GM21447 (cell line): ENCODE data around the gene ECM1.

Experiments
- ATAC-seq: cut with Tn5 transposase; IDR thresholded peaks from one replicate; pipeline ENCODE4 v1.9.1; 2021; ENCODE audit not compliant: unreplicated experiment

ECM1 gene

DNA sequence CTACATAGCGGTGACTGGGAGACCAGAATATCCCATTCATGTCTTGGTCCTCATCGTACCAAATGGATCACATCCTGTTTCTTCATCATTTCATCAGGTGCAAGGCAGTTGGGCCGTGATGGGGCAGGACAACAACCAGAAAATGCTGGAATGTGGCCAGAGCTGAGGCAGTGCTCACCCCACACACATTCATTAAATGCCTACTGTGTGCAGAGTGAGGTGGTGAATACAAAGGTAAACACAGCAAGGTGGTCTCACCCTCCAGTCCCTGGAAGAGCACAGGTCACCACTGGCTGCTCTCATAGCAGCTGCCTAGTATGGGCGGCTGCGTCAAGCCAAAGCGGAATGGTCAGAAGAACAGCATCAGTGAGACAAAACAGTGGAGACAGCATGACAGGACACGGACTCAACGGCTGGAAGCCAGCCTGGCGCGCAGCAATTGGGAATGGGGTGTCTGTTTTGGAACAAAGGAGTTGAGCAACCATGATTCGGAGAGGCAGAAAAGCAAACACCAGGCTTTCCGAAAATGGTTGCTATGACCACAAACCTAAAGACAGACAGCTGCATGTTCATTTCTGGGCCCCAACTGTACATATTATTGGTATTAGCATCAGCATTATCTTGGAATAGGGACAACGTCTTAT, 35.7 kb downstream of the ECM1 start:
- ATAC-seq = no peak

DNA sequence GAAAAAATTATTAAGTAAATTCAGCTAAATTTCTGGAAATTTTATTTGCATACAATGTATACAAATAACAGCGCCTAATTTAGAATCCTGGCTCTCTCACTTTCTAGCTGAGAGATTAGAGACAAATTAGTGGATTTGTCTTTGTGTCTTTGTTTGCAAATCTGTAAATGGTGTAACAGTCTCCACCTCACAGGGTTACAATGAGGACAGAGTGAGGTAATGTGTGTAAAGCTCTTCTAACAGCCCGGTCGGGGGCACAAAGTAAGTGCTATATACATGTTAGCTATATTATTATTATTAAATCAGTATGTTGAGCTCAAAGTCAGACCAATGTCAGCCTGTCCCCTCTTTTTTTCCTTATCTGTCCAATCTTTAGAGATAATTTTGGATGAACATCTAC, 36.3 kb downstream of the ECM1 start:
- ATAC-seq = no peak

- no peak for ATAC-seq
These were observed 37.6 kb downstream of the ECM1 start for GRCh38 chr1:150545486-150546032.

- no peak for ATAC-seq
These were observed 38.5 kb downstream of the ECM1 start for GRCh38 chr1:150546294-150546937.

DNA sequence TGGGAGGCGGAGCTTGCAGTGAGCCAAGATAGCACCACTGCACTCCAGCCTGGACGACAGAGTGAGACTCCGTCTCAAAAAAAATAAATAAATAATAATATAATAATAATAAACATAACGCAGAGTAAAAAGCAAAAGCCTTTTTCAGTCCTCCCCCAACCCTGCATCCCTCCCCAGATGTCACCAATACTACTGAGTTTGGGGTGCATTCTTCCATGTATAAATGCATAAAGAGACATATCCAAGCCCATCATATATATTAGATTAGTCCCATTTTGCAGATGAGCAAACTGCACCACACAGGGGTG, 40.4 kb downstream of the ECM1 start:
- ATAC-seq = no peak

GRCh38 chr1:150548632-150549495, 41.0 kb downstream of the ECM1 start, which contains the start of gene ADAMTSL4:
Gene ADAMTSL4, plus strand, starts transcription at chr1:150549408. Its CDS starts 2,881 bp downstream, at chr1:150552289.
- no peak for ATAC-seq

- no peak for ATAC-seq
These were observed 41.8 kb downstream of the ECM1 start for GRCh38 chr1:150549496-150550221.

- ATAC-seq = no peak
These were observed 42.5 kb downstream of the ECM1 start for GRCh38 chr1:150550222-150551050.

- ATAC-seq = no peak
These were observed 43.3 kb downstream of the ECM1 start for GRCh38 chr1:150551051-150551783.

GRCh38 chr1:150551784-150552127, 43.8 kb downstream of the ECM1 start:
- no peak for ATAC-seq

- no peak for ATAC-seq
These were observed 44.4 kb downstream of the ECM1 start for GRCh38 chr1:150552128-150552910.

DNA sequence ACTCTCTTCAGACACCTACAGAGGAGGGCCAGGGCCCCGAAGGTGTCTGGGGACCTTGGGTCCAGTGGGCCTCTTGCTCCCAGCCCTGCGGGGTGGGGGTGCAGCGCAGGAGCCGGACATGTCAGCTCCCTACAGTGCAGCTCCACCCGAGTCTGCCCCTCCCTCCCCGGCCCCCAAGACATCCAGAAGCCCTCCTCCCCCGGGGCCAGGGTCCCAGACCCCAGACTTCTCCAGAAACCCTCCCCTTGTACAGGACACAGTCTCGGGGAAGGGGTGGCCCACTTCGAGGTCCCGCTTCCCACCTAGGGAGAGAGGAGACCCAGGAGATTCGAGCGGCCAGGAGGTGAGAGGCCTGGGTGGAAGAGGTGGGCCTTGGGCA, 45.0 kb downstream of the ECM1 start:
- ATAC-seq = no peak

GRCh38 chr1:150553392-150554085, 45.6 kb downstream of the ECM1 start:
- ATAC-seq = no peak

- no peak for ATAC-seq
These were observed 46.2 kb downstream of the ECM1 start for GRCh38 chr1:150554086-150554452.

GRCh38 chr1:150555198-150555970, 47.5 kb downstream of the ECM1 start:
- no peak for ATAC-seq

- no peak for ATAC-seq
These were observed 48.3 kb downstream of the ECM1 start for GRCh38 chr1:150555971-150556865.
